G401 (cell line): ENCODE results near the gene CPHXL. TPM values are rescaled to one million over a fixed set of nuclear protein-coding genes. Genes with fewer than 3 reads are reported as not detected.

Experiments used
- DNase-seq: peaks from one replicate; pipeline ENCODE4 v3.0.0-alpha.2; 2015; ENCODE audit warnings: low spot score
- in situ Hi-C: cut with HindIII; loops from 2 replicates; pipeline ENCODE4 v1.10.0; 2016; ENCODE audit warnings: low sequenced_read_pairs, mixed read lengths
- total RNA-seq: library from RNA; depleted of rRNA; stranded (reverse); fragments of >200 nt; shearing (Covaris generic); gene quantifications from 2 replicates; pipeline ENCODE4 v1.2.3, GENCODE V29; 2014; rRNA removed

Gene CPHXL
- total RNA-seq, 1 experiment from 2014 or later, result not detected

DNA sequence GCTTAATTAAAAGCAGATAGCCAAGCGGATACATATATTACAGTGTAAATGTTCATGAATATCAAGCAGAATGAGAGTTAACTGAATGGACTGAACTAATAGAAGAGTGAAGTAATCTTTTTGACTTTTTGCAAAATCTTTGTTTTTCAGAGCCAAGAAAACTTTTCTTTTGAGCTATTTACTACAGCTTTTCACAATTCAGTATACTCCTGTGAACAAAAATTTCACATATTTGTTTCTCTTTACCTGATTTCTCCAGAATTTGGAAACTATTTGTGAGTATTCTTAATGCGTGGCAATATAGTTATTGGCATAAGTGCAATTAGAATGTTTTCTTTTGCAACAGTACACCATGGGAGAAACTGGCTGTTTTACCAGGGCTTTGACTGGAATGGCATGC is 15.9 kb downstream of the CPHXL start:
- no peak for DNase-seq
- in situ Hi-C loops, result no loop called here

- no peak for DNase-seq
- in situ Hi-C loops, result no loop called here
Measured at GRCh38 chr16:75703306-75703705, 23.0 kb downstream of the CPHXL start.

DNA sequence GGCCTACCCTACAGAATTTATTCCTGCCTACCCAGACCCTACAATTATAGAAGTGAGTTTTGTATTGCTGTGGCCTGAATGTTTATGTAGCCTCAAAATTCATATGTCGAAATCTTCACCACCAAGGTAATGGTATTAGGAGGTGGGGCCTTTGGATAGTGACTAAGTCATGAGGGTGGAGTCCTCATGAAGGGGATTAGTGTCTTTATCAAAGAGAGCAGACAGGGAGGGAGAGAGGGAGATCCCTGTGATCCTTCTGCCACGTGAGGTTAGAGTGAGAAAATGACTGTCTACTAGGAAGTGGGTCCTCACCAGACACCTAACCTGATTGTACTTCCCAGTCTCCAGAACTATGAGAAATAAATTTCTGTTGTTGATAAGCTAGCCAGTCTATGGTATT is 24.0 kb downstream of the CPHXL start:
- no peak for DNase-seq
- in situ Hi-C loops, result no loop called here

DNA sequence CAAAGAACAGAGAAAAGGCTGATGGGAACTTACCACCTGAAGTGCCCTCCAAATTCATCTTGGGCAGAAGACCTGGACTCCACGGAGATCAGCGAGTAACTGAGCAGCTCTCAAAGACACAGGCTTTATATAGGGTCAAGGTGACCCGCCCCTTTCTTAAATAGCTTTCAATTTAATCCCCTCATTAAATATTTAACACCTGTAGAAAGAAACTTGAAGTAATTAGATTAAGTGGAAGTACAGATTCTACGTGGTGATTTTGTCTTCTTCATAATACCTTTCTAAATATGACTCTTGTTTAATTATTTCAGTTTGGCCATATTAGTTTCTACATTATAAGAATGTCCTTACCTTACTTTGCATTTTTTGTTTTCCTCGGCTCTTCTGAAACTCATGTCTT is 24.9 kb downstream of the CPHXL start, which contains the start of gene DUXB:
Gene DUXB (minus strand): TSS at position 101 of the 400 bp plus-strand sequence. CDS start 43 bp downstream, at position 58.
- DNase-seq, result no peak
- in situ Hi-C loops, result no loop called here

DNA sequence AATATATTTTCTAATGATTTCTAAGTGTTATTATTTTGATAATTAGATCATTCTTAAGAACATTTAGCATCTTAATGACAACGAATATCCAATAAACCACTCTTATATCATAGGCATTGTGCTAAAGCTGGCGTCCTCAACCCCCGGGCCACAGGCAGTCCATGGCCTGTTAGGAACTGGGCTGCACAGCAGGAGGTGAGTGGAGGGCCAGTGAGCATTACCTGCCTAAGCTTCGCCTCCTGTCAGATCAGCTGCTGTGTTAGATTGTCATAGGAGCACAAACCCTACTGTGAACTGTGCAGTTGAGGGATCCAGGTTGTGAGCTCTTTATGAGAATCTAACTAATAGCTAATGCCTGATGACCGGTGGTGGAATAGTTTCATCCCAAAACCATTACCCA is 28.7 kb downstream of the CPHXL start:
- DNase-seq, result peak; percentile 51
- in situ Hi-C loops, result no loop called here

DNA sequence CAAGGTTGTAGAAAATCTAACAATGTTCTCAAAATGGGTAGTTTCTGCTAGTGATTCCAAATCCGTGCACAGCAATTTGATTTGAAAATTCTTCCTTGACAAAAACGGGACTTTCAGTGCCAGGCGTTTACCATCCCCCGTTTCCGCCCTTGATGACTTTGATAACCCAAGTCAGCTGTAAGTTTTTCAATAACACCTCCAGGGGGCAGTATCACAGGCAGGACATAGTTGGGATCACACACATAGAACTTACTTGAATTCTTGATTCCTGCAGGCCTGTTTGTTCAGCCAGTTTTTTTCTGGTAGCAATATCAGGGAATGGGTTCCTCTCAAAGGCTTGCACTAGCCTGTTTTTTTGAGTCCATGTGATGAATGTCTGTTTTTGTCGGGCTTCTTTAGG is 30.6 kb downstream of the CPHXL start:
- in situ Hi-C loops, result no loop called here
- no peak for DNase-seq

DNA sequence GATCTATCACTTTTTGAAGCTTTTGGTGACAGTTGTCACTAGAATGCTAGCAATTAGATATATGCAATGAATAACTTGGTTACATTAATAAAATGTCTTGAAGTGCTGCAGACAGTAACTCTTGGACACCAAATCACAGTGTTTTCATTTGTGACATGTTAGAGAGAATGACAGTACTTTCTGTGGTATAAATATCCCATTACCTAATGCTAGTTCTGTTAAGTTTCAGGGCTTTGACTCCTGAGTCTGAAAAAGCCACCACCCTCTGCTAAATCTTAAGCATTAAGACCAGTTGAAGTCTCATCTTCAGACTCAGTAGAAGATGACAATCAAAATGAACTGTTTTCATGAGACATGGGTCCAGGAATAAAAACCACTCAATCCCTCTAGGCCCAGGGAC is 38.9 kb downstream of the CPHXL start:
- DNase-seq, result no peak
- in situ Hi-C loops, result no loop called here

GRCh38 chr16:75682308-75682707 is 44.0 kb downstream of the CPHXL start:
- in situ Hi-C loops, result no loop called here

GRCh38 chr16:75679366-75679765 is 46.9 kb downstream of the CPHXL start:
- no peak for DNase-seq
- in situ Hi-C loops, result no loop called here

More at GRCh38 chr16:75682308-75682707, 44.0 kb downstream of the CPHXL start:
- DNase-seq, result no peak

DNA sequence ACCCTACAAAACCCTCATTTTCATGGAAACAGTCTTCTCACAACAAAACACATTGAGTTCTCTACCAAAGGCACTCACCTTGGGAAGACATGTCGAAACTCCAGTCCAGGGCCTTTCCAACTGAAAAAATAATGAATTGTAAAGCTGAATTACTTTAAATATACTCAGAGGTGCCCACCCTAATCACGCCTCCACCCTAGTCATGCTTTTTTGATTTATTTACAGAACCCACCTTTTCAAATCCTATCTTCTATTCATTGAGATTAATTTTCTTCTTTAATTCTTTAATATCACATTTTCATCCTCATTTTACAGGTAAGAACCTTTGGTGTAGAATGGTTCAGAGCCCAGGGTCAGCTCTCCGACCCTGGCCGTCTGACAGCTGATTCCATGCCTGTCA is 49.4 kb downstream of the CPHXL start, which contains the start of gene CPHXL2:
Gene CPHXL2 (minus strand): TSS at position 101 of the 400 bp plus-strand sequence. CDS start 10 bp downstream, at position 91.
- in situ Hi-C loops, result no loop called here

GRCh38 chr16:75667503-75667902 is 58.8 kb downstream of the CPHXL start:
- in situ Hi-C loops, result no loop called here
- no peak for DNase-seq

More for the DNA sequence above, 49.4 kb downstream of the CPHXL start, which contains the start of gene CPHXL2:
- DNase-seq, result no peak

Other genes with a start within 250 kb of the CPHXL start
- 0.31 TPM in 1 of 2 replicates, not detected in the other for gene CHST6, start 231.0 kb downstream of the CPHXL start, total RNA-seq
- gene CHST5, start 190.4 kb downstream of the CPHXL start, total RNA-seq, result 0.12 TPM in 1 of 2 replicates, not detected in the other
- gene TMEM231, start 170.2 kb downstream of the CPHXL start, total RNA-seq, result 24.2 and 46.1 TPM in 2 replicates
- 18.9 and 20.1 TPM in 2 replicates for gene GABARAPL2, start 160.1 kb downstream of the CPHXL start, total RNA-seq
- 24.2 and 25.1 TPM in 2 replicates for gene ADAT1, start 103.2 kb downstream of the CPHXL start, total RNA-seq
- gene KARS1, start 78.8 kb downstream of the CPHXL start, total RNA-seq, result 266 and 292 TPM in 2 replicates
- 23.8 and 34.3 TPM in 2 replicates for gene TERF2IP, start 78.7 kb downstream of the CPHXL start, total RNA-seq
- gene CPHXL2, start 49.5 kb downstream of the CPHXL start, total RNA-seq, result not detected in 2 replicates
- not detected in 2 replicates for gene DUXB, start 25.0 kb downstream of the CPHXL start, total RNA-seq